Measurements from ENCODE around the gene TRABD2B.

TRABD2B gene

DNA sequence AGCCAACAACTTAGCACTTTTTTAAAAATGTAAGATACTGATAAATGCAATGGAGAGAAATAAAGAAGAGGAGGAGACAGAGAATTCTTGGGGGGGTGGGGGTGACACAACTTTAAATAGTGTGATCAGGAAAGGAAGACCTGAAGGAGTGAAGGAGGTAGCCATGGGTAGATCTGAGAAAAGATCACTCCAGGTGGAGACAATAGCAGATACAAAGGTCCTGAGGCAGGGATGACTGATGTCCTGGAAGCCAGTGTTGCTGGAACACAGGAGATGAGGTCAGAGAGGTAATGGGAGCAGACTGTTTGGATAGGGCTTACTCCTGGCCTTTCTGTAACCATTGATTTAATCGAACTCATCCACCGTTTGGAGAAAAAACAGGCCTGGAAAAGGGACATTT is 24.6 kb upstream of the TRABD2B start:
- DNase-seq = no peak

DNA sequence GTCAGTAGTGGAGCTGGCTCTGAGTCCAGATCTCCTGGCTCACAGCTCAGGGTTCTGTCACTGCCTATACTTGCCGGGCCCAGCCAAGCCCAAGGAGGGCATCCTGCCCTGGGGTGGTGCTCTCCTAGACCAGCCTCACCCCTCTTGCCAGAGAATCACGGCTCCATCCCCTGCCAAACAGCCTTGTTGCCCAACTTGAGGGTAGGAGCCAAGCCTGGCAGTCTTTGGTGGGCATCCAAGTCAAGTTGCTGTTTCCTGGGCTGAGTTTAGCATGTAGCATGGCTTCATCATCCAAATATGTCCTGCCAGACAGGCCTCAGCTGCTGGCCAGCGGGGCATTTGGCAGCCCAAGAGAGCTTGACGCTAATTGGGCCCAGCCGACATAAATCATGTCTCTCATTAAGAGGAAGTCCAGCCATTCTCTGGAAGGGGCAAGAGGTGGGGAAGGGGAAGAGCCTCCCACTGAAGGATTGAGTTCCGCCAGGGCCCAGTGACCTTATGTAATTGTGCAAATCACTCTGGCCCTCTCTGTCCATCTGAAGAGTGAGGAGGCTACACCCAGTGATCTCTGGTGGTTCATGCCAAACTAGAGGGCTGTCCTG is 22.6 kb upstream of the TRABD2B start:
- no peak for DNase-seq

DNA sequence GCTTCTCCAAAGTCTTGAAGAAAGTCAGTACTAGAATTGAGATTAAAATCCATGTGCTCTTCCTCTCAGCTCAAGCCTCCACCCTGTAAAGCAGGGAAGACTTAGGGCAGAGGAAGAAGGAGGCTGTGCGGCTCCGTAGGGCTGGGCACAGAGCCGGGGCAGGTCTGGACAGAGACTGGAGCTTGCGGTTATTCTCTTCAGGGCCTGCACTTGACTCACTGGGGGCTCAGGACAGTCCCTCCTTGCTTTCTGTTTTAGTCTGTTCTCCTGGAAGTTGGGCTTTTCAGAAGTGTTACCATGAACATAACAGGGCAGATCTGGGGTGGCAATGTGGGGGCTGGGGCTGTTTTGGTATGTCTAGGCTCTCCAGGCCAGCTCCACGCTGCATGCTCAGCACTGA is 21.6 kb upstream of the TRABD2B start:
- DNase-seq = no peak

DNA sequence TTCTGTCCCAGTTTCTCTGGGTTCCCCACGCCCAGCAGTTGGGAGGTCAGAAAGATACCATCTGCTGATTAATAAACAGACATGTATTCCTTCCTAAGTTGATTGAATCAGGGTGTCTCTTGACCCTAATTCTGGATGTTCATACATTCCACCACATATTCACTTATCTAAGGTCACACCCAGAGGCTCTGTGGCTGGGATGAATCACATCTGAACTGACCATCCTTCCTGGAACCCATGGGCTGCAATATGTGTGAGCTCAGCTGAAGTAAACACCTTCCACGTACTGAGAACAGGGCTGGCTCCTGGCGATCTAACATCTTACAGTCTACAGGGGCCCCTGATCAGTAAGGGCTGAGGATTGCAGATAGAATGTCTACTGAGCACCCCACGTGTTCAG is 20.5 kb upstream of the TRABD2B start:
- DNase-seq = no peak

DNA sequence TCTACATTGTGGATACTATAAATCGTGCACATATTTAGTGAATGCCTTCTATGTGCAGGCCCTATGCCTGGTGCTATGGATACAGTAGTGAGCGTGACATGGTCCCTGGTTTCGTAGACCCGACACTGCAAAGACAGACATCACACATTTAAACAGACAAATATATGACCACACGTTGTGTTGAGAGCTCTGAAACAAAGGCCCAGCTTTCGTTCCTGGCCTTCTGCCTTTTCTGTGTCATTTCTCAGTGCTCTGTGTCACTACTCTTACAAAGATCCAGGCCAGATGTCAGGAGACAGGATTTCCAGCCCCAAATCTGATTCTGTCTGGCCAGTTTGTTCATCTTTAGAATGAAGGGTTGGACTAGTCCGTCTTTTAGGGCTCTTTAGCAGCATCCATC is 19.3 kb upstream of the TRABD2B start:
- DNase-seq = no peak

DNA sequence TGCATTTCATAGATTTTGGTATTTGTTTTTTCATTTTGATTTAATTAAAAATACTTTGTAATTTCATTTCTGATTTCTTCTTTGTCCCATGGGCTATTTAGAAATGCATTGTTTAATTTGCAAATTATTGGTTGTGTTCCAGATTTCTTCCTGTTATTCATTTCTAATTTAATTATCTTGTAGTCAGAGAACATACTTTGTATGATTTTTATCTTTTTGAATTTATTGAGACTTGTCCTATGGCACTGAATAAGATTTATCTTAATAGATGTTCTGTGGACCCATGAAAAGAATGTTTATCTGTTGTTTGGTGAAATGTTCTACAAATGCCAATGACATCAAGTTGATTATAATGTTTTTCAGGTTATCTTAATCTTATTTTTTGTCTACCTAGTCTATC is 16.1 kb upstream of the TRABD2B start:
- no peak for DNase-seq

DNA sequence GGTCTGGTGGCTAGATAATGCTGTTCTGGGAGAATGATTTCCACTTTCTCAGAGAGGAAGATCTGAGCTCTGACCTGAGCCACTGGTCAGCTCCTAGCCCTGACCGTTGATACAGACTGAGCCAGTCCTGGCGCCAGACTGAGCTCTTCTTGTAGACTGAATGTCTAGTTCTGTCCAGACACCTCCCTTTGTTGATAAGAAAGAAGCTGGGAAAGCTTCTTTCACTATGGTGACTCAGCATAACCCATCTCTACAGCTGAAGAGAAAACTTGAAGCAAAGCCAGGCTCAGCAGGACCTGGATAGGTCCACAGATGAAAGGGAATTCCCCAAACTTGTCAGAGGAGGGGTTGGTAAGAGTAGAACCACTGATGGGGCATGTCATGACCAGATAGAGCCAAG is 9.9 kb upstream of the TRABD2B start:
- no peak for DNase-seq

DNA sequence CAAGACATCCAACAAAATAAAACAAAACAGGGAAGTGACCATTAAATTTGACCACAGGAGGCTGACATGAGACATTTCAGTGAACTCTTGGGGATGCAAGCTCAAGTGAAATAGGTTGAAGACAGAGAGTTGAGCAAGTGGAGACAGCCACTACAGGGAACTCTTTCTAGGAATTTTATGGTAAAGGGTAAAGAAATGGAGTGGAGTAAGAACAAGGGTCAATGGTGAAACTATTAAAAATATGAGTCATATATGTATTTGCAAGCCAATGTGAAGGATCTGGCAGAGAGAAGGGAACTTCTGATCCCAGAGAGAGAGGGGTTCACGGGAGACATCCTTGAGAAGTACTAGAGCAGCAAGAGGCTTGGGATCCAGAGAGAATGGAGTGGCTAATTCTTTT is 9.1 kb upstream of the TRABD2B start:
- no peak for DNase-seq

DNA sequence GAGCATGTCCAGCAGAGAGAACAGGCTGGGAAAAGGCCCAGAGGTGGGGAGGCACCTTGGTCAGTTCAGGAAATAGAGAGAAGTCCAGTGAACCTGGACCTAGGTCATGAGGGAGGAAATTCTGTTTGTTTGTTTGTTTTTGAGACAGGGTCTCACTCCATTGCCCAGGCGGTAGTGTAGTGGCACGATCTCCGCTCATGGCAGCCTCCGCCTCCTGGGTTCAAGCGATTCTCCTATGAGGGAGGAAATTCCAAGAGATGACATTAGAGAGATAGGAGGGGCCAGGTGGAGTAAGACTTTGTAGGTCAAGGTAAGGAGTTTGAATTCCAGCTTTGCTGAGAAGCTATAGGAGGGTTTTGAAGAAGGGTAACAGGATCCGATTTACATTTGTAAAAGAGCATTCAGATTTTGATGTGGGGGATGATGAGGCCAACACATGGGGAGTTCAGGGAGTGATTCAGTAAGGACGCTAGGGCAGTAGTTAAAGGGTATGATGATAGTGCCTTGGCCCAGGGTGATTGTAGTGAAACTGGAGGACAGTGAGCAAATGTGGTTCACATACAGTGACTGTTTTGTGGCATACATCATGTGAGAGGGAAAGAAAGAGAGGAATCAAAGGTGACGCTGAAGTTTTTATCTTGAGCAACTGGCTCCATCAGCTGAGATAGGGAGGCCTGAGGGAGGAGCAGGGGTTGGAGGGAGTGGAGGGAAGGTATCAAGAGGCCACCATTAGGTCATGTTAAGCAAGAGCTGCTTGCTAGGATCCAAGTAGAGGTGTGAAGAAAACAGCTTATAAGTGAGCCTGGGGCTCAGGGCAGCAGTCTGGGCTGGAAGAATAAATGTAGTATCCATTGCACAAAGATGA is 8.3 kb upstream of the TRABD2B start:
- no peak for DNase-seq

DNA sequence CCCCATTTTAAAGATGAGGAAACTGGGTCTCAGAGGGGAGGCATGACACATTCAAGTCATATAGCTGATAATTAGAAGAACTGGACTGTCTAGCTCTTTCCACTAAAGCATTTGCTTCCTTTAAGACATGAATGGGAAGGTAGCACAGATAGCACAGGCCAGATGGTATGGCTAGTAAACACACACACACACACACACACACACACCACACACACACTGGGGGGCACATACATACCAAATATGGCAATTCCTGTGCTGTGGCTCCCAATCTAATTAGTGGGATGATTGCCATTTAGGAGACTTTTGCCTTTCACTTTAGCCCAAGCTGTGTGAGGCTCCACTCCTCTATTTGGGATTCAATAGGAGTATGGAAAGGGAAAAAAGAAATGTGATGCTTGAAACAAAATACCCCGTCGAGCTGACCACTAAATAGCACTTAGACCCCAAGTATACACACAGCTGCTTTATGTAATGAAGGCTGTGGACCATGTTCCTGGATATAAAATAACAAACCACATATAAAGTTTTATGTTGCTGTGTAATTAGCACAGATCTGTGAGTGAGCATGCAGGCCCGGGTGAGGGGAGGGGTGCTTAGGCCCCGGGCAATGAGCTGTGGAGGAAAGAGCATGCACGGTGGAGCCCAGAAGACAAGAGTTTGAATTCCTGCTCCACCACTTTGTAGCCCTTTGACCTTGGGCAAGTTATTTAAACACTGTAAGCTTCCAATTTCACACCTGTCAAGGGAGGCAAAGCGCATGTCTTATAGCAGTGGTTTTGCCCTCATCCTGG is 6.8 kb upstream of the TRABD2B start:
- DNase-seq = no peak

DNA sequence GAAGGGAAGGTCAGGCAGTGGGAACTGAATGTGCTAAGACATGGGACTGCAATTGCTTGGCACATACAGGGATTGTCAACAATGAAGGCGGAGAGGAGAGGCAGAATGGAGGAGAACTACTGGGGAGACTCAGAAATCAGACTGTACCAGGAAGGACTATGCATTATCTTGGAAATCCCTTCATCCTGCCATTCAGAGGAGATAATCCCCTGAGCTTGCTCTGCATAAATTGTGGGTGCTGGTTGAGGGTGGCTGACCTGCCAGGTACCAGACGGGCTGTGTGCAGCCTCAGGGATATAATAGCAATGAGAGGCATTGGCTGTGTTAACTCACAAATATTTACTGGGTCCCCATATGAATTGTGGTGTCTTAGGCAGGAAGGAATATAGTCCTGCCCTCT is 5.0 kb upstream of the TRABD2B start:
- DNase-seq = no peak

DNA sequence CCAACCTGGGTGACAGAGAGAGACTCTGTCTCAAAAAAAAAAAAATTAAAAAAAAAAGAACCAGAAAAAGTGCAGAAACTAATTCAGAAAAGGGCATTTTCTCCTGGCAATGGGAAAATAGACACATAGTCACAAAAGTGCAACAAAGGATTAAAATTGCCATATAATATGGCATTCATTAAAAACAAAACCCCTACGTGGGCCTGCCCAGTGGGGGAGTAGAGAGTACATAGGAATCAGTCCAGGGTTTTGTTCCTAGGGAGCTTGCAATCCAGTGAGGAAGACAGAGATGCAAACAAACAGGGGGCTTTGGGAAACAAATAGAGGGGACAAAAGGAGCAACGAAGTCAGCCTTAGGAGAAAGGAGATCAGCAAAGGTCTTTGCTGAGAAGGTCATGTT is 4.5 kb upstream of the TRABD2B start:
- no peak for DNase-seq

DNA sequence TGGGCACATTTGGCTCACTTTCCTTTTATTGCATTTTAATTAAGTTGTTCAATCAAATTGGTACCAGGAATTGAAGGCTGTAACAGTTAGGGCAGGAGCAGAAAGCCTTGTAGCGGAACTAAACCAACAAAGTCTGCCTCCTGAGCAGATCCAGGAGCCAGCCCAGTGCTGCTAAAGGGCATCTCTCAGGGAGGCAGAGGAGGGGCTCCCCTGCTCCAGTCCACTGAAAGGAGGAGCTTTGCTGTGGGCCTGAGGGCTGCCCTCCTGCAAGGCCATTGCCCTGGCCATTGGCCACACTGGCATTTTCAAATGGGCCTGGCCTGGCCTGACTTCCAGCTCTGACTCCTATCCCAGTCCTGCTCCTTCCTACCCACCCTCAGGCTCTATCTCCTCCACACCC is 3.7 kb upstream of the TRABD2B start:
- no peak for DNase-seq

DNA sequence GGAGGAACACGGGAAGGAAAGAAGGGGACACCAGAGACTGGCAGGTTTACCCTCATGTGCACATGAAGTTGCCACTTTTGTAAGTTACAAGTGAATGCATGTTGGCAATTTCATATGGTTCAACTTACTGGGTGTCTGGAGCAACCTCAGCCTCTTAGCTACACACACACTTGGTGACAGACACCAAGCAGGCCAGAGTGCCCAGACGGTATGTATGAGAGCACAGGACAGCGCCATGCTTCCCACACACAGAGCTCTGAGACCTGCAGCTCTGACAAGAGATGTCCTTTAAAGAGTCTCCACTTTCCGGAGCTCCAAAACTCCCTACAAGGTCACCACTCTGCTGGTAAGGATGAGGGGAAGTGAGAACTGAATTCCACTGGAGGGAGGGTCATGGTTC is 1.9 kb upstream of the TRABD2B start:
- DNase-seq = no peak

DNA sequence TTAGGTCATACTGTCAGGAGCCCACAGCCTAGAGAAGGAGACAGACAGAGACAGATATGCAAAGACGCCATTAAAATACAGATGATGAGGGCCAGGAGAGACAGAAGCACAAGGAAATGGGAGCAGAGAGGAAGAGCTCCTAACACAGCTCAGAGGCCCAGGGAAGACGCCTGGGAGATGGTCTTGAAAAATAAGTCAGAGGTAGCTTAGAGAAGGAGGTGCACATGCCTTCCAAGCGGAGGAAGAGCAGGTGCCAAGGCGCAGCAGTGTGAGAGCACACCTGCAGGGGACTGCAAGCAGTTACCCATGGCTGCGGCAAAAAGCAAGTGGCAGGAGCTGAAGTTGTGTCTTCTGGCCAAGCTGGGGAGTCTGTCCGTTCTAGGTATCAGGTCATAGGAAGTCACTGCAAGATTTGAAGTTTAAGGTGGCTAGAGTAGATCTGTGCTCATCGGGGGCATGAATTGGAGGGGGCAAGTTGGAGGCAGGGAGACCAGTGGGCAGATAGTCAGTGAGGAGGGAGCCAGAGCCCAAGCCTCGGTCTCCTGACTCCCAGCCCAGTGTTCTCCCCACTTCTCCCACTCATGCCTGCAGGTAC is 1.3 kb upstream of the TRABD2B start:
- no peak for DNase-seq

DNA sequence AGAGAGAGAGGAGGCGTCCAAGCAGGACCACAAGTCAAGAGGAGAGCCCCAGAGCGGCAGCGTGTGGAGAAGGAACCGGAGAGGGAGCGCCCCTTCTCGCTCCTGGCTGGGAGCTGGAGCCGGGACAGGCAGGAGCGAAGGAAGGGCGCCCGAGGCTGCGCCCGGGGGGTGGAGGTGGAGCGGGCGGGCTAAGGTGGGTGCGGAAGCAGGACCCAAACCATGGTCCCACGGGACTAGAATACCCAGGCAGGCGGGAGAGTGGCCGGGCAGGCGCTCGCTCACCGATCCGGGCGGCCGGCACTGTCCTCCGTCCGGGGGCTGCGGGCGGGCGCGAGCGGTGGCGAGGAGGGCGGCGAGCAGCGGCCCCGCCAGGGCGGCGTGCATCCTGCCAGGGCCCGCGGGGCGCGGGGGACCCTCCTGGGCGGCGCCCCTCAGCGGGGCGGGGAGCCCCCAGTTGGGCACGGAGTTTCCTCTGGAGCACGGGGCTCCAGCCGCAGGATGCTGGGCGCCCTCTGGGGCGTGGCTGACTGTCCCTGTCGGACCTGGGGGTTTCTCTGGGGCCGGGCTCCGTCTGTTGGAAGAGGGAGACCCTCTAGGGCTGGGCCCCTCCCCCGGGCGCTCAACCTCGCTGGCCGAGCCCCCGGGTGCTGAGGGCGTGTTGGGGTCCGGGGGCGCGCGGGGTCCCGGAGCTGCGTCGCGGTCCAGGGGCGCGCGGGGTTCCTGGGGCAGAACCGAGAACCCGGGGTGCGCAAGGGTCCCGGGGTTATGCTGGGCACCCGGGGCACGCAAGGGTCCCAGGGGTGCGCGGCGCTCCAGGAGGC is 569 bp downstream of the TRABD2B start:
- no peak for DNase-seq

DNA sequence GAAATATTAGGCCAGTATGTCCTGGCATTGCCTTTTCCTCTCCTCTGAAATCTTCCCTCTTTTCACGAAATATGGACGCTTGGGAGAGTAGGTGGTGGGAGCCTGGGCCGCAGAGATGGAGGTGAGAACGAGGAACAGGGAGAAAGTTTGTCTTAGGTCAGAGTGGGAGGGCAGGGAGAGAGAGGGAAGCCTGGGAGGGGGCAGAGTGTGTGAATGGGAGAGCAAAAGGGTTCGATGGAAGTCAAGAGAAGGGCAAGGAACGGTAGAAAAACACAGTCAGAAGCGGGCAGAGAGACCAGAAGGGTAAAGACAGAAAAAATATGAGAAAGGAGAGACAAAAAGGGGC is 1.2 kb downstream of the TRABD2B start:
- DNase-seq = no peak

DNA sequence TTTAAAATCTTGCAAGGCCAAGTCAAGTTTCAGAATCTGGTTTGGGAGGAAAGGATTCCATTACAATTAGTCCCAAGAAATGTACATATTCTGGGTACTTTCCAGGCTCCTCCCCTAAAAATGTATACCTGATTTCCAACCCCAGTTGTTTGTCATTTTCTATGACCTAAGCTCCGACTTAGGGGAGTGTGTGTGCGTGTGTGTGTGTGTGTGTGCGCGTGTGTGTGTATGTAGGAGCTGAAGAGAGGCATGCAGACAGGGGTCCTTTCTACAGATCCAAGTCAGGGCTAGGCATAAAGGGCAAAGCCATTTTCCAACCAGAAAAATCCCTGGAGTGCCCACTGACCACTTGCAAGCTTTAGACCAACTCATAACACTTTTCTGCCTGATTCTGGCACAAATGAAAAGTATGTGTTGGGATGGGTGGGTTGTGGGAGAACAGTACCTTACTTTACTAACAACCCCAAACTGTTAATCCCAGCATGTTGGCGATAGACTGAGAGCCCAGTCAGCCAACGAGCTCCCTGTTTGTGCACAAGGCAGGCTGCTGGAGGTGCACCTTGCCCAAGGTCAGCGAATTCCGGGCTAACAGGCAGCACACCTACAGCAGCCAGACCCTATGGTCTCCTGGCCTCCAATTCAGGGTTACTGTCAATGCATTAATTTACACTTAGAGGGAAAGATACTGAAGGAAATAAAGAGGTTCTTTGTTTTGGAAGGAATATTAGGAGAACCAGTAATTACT is 1.7 kb downstream of the TRABD2B start:
- no peak for DNase-seq

DNA sequence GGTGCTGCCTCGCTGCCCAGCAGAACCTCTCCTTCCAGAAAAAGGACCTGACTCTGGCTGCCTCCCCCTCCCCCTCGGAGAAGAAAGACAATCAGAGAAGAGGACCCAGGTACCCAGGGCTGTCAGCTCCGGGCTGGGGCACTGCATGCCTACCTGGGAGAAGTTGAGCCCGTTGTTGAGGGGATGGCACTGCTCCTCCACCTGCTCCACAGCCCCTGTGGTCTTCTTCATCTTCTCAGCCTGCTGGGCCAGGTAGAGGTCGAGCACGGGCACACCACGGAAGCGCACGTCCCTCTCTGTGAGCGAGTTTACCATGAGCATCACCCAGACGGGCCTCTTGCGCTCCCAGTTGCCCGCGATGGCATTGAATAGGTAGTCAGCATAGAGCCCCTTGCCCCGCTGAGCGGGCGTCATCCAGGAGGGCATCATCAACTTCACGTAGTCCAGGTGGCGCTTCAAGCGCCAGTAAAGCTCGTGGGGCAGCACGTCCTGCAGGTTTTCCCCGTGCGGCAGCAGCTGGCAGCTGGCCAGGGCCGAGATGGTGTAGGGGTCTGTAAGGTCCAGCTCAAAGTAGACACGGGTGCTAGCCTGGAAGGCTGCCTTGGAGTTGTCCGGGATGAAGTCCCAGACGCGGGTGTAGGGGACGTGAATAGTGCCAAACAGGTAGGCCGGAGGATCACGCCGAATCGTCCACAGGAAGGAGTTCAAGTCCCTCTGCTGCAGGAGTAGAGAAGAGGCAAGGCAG is 3.1 kb downstream of the TRABD2B start:
- DNase-seq = no peak

DNA sequence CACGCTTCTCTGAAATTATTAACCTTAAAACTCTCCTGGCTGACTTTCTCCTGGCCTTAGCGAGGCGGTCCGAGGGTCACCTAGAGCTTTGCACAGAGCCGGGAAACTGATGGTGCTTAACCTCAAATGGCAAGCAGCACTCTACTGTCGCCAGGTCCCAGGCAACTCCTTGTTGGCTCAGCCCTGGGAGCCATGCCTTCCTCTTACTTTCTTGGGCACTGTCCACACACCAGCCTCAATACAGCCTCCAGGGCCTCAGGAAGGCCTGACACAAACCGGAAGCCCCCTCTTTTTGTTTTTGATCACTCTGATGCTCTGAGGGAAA is 3.8 kb downstream of the TRABD2B start:
- no peak for DNase-seq

DNA sequence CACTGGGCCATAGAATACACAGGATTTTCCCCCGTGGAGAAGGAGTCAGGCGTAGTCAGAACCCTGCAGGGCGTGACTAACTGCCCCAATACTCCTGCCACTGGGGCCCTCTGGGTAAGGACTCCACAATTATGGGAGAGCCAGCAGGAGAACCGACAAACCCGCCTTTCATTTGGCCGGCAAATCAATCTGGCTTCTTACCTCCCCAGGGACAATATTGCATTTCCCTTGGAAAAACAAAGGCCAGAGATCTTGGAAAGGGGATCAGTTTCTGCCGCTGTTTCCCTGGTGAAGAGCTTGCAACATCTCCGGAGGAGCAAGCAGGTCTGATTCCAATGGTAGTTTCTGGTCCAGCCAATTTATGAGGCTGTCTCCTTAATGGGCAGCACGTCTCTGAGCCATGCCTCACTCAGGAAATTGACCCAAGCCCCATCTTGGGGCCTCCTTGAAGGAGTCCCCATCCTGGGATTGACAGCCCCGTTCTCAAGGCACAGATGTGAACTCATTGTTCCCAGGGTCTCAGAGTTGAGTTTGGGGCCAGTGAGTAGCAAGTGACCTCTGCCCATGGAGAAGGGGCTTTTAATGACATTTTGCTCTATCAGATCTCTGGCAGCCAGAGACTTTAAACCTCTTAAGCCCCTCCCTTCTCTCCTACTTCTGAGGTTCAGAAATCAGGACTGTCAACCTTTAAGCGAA is 4.3 kb downstream of the TRABD2B start:
- no peak for DNase-seq

Measured in EL (cell line).